GM12873 (cell line): ENCODE measurements around the gene RAB11A.

ENCODE experiments used
- TF ChIP-seq, protein P1 (sequence below): IDR thresholded peaks from 2 replicates; pipeline ENCODE4 v1.5.1; 2012; ENCODE audit warnings: low read depth, mild to moderate bottlenecking, moderate library complexity, low read length, control low read depth; ENCODE audit not compliant: insufficient read depth; ENCODE audit errors: missing control alignments

The RAB11A gene

DNA sequence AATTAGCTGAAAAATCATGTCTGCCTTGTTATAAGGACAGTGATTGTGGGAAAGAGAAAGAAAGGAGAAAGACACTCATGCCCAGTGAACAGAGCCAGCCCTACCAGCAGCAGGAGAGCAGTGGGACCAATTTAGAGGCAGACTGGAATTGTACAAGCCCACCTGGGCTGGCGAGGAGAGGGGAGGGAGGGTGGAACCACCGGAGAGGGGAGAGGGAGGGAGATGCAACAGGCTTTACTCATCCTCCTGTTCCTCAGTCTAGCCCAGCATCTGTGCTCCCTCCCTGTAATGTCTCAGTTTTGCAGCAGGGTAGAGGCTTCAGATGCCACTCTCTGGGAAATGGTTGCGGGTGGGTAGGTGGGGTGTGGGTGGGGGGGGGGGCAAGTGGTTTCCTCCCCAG is 54.7 kb downstream of the RAB11A start:
- TF ChIP-seq, protein P1, sequence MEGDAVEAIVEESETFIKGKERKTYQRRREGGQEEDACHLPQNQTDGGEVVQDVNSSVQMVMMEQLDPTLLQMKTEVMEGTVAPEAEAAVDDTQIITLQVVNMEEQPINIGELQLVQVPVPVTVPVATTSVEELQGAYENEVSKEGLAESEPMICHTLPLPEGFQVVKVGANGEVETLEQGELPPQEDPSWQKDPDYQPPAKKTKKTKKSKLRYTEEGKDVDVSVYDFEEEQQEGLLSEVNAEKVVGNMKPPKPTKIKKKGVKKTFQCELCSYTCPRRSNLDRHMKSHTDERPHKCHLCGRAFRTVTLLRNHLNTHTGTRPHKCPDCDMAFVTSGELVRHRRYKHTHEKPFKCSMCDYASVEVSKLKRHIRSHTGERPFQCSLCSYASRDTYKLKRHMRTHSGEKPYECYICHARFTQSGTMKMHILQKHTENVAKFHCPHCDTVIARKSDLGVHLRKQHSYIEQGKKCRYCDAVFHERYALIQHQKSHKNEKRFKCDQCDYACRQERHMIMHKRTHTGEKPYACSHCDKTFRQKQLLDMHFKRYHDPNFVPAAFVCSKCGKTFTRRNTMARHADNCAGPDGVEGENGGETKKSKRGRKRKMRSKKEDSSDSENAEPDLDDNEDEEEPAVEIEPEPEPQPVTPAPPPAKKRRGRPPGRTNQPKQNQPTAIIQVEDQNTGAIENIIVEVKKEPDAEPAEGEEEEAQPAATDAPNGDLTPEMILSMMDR = no peak

GRCh38 chr15:65925338-65925737 is 56.0 kb downstream of the RAB11A start:
- TF ChIP-seq, protein P1 = no peak

GRCh38 chr15:65926459-65926858 is 57.2 kb downstream of the RAB11A start:
- TF ChIP-seq, protein P1 = no peak

DNA sequence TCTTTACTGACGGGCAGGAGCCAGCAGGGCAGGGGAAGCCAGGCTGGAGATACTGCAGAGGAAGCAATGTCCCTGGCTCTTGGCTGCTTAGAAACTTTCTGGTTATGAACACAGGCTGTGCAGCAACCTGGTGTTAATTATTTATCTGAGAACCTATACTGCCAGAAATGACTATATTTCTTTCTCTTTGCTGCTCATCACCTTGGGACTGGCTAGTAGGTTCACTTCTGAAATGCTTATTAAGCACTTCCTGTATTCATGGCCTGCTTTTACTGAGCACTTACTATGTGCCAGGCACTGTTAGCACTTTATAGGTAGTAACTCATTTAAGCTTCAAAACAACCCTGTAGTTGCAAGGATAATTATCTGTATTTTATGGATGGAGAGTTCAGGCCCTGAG is 57.6 kb downstream of the RAB11A start:
- TF ChIP-seq, protein P1 = no peak

DNA sequence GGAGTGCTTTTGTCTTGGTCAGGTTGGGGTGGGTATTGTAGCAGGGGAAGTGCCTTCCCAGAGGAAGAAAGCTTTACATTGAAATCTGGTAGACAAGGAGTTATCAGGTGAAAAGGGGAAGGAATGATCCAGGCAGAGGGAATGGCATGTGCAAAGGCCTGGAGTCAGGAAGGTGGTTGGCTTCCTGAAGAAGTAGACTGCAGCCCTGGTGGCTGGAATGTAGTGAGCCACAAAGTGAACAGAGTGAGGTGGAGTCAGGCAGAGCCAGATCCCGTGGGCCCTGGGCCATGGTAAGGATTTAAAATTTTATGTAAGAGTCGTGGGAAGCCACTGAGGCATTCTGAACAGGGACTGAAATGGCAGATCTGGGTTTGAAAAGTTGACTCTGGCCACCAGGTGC is 58.3 kb downstream of the RAB11A start:
- TF ChIP-seq, protein P1 = no peak

DNA sequence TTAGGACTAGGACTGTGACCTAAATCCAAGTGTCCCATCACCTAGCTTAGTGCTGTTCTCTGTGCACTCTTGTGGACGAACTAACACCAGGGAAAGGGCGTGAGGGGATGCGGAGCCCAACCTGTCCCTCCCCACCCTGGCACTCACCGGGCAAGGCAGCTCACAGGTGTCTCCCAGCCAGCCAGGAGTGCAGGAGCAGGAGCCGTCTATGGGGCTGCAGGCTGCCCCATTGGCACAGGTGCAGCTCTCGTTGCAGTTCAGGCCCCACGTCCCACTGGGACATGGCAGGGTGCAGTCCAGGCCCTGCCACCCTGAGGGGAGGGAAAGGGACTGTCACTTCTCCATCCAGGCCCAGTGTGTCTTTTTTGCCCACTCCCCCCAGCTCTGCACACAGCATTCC is 60.3 kb downstream of the RAB11A start:
- TF ChIP-seq, protein P1 = no peak

DNA sequence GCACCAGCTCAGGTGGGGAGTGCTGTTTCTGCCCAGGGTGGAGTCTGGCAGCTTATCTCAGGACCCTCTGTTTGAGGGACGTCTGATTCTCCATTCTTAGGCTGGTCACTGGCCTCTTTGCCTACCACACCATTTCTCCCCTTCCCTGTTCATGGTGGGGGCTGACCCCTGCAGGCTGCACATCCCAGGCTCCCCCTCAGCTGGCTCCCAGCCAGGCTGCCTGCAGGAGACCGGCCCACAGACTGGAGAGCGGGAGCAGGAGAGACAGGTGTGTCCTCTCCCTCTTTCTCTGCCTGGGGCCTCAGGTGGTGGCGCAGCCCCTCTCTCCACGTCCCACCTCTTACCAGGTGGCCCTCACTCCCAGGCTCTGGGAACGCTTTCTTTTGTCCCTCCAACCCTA is 60.8 kb downstream of the RAB11A start:
- TF ChIP-seq, protein P1 = no peak
